ENCODE data around the gene COPS2. TPM values are rescaled to one million over a fixed set of nuclear protein-coding genes. Genes with fewer than 3 reads are reported as not detected.
"Not testable (repeated sequence)": the region's sequence is repeated elsewhere in the genome, so short reads cannot be mapped to it uniquely, and the experiment has no call there.

The COPS2 gene
- total RNA-seq, 2 donors from 2014 or later, result 17.5 to 33.7 TPM

GRCh38 chr15:49182128-49182527 lies 26.7 kb upstream of the COPS2 start:
- H3K27ac ChIP-seq, result no peak overlapping the region
- ATAC-seq (no peak), DNase-seq (no peak)
- no peaks in the 10 kb centered on the region for H3K36me3 ChIP-seq (replicated peaks in 1 of 2; ENCODE audit: insufficient read depth in 1 of 2, low read depth in 2 of 2)
- TF ChIP-seq, protein P1, sequence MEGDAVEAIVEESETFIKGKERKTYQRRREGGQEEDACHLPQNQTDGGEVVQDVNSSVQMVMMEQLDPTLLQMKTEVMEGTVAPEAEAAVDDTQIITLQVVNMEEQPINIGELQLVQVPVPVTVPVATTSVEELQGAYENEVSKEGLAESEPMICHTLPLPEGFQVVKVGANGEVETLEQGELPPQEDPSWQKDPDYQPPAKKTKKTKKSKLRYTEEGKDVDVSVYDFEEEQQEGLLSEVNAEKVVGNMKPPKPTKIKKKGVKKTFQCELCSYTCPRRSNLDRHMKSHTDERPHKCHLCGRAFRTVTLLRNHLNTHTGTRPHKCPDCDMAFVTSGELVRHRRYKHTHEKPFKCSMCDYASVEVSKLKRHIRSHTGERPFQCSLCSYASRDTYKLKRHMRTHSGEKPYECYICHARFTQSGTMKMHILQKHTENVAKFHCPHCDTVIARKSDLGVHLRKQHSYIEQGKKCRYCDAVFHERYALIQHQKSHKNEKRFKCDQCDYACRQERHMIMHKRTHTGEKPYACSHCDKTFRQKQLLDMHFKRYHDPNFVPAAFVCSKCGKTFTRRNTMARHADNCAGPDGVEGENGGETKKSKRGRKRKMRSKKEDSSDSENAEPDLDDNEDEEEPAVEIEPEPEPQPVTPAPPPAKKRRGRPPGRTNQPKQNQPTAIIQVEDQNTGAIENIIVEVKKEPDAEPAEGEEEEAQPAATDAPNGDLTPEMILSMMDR (IDR thresholded peaks at IDR 0.05), result no peak
- no peak for TF ChIP-seq POLR2A (IDR thresholded peaks at IDR 0.05)
- H3K27me3 ChIP-seq, result no peaks in the 10 kb centered on the region
- intact Hi-C loops (cut with DNase I), result no loop called here
- no peaks in the 10 kb centered on the region for H3K9me3 ChIP-seq
- no peak overlapping the region for H3K4me3 ChIP-seq
- H3K4me1 ChIP-seq, result no peaks in the 10 kb centered on the region
- WGBS, 2 donors, result 92 to 97% methylated on average over 4 of the region's 4 CpGs

DNA sequence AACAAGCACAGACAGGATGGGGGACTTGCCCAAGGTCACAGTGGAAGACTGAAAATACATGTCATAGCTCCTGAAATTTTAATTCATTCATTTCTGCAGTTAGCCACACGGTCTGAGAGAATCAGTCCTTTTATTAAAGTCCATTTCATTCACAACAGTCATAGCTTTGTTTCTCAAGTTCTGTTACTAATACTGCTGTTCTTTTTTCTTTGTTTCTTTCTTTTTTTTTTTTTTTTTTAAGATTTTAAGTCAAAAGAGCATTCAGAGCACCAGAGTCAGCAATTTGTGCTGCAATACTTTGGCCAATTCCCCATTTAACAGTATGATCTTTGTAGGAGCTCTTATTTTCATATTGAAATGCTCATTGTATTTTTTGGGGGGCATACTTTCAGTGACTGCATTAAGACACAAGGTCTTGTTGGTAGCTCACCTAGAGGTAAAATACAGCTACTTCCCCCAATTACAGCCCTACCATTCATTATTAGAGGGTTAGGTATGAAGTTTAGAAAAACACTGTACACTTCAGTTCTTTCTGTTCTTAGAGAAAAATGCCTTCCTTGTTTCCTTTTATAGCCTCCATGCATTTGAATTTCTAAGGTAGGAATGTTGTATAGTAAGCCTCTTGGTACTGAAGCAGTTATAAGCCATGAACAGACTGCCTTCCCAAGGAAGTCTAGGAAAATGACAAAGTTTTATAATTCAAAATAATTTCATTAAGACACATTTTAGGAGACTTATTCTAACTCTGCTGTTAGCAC lies 24.2 kb upstream of the COPS2 start:
- intact Hi-C loops (cut with DNase I), result no loop called here
- H3K27me3 ChIP-seq, result no peaks in the 10 kb centered on the region
- H3K36me3 ChIP-seq (replicated peaks in 1 of 2; ENCODE audit: insufficient read depth in 1 of 2, low read depth in 2 of 2), result no peaks in the 10 kb centered on the region
- ATAC-seq (no peak), DNase-seq (no peak)
- H3K4me3 ChIP-seq, result no peak overlapping the region
- no peaks in the 10 kb centered on the region for H3K9me3 ChIP-seq
- no peak overlapping the region for H3K27ac ChIP-seq
- WGBS, 2 donors, result 85 to 97% methylated on average over 1 of the region's 1 CpG
- H3K4me1 ChIP-seq, result peaks cover 7% of the 10 kb centered on the region
- no peak for TF ChIP-seq POLR2A (IDR thresholded peaks at IDR 0.05)
- TF ChIP-seq, protein P1 (IDR thresholded peaks at IDR 0.05), result no peak

DNA sequence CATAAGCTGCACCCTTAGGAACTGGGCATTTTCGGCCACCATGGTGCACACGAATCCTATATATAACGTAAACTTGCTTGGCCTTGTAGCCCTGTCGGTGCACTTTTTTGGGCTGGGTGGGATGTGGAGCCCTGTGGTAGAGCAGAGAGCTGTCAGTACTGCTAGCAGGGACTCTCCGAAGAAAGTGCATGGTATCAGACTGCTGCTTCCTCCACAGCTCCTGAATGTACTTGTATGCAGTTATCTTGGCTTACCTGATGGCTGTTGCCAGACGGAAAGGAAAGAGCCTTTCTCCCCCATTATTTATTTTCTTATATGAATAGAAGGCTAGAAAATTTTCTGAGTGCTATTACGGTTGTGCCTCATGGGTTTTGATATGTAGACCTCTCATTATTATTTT lies 23.1 kb upstream of the COPS2 start:
- H3K27ac ChIP-seq, result no peak overlapping the region
- H3K4me3 ChIP-seq, result no peak overlapping the region
- no peak for DNase-seq
- whole genome bisulfite sequencing, 2 donors, result 92 to 97% methylated on average over 7 of the region's 7 CpGs
- intact Hi-C loops (cut with DNase I), result no loop called here
- peaks cover 7% of the 10 kb centered on the region for H3K4me1 ChIP-seq
- ATAC-seq, result no peak
- no peaks in the 10 kb centered on the region for H3K36me3 ChIP-seq (replicated peaks in 1 of 2; ENCODE audit: insufficient read depth in 1 of 2, low read depth in 2 of 2)
- no peak for TF ChIP-seq POLR2A (IDR thresholded peaks at IDR 0.05)
- TF ChIP-seq, protein P1 (IDR thresholded peaks at IDR 0.05), result no peak
- no peaks in the 10 kb centered on the region for H3K27me3 ChIP-seq
- H3K9me3 ChIP-seq, result no peaks in the 10 kb centered on the region

- H3K4me1 ChIP-seq, result peaks cover 23% of the 10 kb centered on the region
- intact Hi-C loops (cut with DNase I); H3K9me3 ChIP-seq; H3K36me3 ChIP-seq (replicated peaks in 1 of 2; ENCODE audit: insufficient read depth in 1 of 2, low read depth in 2 of 2); ATAC-seq; H3K27me3 ChIP-seq; DNase-seq; H3K4me3 ChIP-seq; H3K27ac ChIP-seq: not testable (repeated sequence)
- 93 to 95% methylated on average over 6 of the region's 6 CpGs for WGBS, 2 donors
These were observed 20.4 kb upstream of the COPS2 start for GRCh38 chr15:49175582-49176397.

DNA sequence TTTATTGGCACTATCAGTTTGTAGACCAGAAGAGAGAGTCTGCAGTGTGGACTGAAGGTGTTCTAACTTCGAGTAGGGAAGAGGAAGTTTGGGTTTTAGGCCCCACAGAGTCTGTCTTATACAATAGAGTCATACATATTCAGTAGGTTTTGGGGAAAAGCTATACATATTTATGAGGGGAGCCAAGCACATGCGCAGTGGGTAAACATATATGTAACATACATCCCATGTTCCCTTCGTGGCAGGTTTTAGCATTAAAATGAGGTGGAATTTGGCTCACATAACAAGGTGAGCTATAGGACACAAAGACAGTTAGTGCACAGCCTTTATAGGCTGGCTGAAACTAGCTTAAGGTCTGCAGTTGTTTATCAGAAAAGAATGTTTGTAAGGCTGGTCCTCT lies 19.5 kb upstream of the COPS2 start:
- no peak for ATAC-seq
- no peaks in the 10 kb centered on the region for H3K36me3 ChIP-seq (replicated peaks in 1 of 2; ENCODE audit: insufficient read depth in 1 of 2, low read depth in 2 of 2)
- H3K27ac ChIP-seq, result no peak overlapping the region
- 90 to 97% methylated on average over 3 of the region's 3 CpGs for WGBS, 2 donors
- no peak overlapping the region for H3K4me3 ChIP-seq
- H3K4me1 ChIP-seq, result peaks cover 26% of the 10 kb centered on the region
- intact Hi-C loops (cut with DNase I), result no loop called here
- DNase-seq, result no peak
- TF ChIP-seq, protein P1 (IDR thresholded peaks at IDR 0.05), result no peak
- TF ChIP-seq POLR2A (IDR thresholded peaks at IDR 0.05), result no peak
- H3K27me3 ChIP-seq, result no peaks in the 10 kb centered on the region
- no peaks in the 10 kb centered on the region for H3K9me3 ChIP-seq
